ENCODE data around the gene SPAG9. TPM values are rescaled to one million over a fixed set of nuclear protein-coding genes. Genes with fewer than 3 reads are reported as not detected.

Gene SPAG9
- total and polyA plus RNA-seq, 2 experiments from 2014 or later: 13.7 to 45.0 TPM

DNA sequence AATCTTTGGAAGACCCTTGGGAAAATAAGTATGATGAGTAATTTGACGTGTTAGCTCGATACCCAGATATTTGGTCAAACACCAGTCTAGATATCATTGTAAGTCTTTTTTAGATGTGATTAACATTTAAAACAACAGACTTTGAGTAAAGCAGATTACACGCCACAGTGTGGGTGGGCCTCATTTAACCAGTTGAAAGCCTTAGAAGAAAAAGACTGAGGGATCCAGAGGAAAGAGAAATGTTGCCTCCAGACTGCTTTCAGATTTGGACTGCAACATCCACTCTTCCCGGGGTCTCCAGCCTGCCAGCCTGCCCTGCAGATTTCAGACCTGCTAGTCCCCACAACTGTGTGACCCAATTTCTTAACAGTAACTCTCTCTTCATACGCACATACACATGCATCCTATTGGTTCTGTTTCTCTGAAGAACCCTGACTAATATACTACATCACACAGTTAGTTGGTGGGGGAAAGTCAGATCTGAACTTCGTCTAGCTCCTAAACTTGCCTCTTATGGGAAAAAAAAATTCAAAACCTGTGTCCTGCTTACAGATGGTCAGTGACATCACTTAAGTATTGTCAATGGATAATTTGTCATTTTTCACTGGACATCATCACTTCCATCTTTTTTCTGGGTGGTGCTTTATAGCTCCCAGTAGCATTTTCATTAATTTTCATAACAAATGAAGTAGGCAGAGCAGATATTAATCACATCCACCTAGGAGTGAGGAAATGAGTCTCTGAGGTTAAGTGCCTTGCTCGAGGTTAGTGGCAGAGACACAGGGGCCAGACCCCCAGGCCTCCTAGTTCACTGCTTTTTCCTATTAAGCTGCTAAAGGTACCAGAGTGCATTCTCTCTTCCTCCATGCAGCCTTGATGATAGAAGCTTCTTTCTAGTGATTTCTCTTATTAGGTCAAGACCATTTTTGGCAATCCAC is 146.8 kb downstream of the SPAG9 start:
- no peak for TF ChIP-seq ZNF114 (CRISPR knock-in tag; IDR thresholded peaks at IDR 0.05)
- TF ChIP-seq POLR2AphosphoS5 (IDR thresholded peaks at IDR 0.05; ENCODE audit: low read depth): no peak
- no peak for TF ChIP-seq CREB1 (CRISPR knock-in tag; IDR thresholded peaks at IDR 0.05; ENCODE audit: low read depth)
- no peak for TF ChIP-seq JUNB (IDR thresholded peaks at IDR 0.05; ENCODE audit: unreplicated experiment)
- Histone ChIP-seq H3F3A (replicated peaks; ENCODE audit: low read depth) (no peaks in the 10 kb centered on the region), H3K4me2 (no peak overlapping the region), H3K9me2 (ENCODE audit: insufficient read depth) (no peaks in the 10 kb centered on the region), H3K27me3 (ENCODE audit: insufficient read depth) (no peaks in the 10 kb centered on the region), H3K27ac (ENCODE audit: low read depth) (no peak overlapping the region), H2AFZ (no peak overlapping the region), H3K4me1 (ENCODE audit: insufficient read depth) (no peaks in the 10 kb centered on the region), H3K4me3 (no peak overlapping the region), H3K79me2 (replicated peaks; ENCODE audit: insufficient read depth) (no peaks in the 10 kb centered on the region), H3K36me3 (ENCODE audit: insufficient read depth) (peaks cover 11% of the 10 kb centered on the region), H4K20me1 (replicated peaks; ENCODE audit: insufficient read depth) (no peaks in the 10 kb centered on the region)
- peaks cover 4% of the 10 kb centered on the region for H3K27me3 Mint-ChIP-seq (ENCODE audit: insufficient read depth, low read depth, poor library complexity)
- no peaks in the 10 kb centered on the region for H3K4me1 Mint-ChIP-seq
- DNase-seq (ENCODE audit: low spot score) (no peak), ATAC-seq (no peak)
- H3K4me3 Mint-ChIP-seq: no peak overlapping the region
- no peaks in the 10 kb centered on the region for H3K9me3 Mint-ChIP-seq
- no peak overlapping the region for H3K27ac Mint-ChIP-seq
- H3K36me3 Mint-ChIP-seq (ENCODE audit: low read depth): peaks cover 24% of the 10 kb centered on the region

DNA sequence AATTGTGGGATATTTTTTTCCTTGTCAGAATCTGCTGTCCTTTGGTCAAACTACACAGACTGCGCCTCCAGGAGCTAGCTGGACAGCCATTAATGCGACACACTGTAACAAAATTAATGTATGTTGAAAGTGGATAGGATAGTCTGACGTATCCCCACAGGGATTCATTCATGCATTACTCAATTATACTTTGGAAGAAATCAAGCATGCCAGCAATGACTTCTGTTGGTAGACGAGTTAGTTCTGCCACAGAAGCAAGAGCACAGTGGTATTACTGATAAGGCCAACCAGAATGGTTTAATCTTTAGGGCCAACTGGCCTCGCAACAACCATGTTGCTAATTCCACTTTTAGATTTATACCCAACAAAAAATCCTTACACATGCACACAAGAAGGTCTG is 148.1 kb downstream of the SPAG9 start:
- H3F3A ChIP-seq (replicated peaks; ENCODE audit: low read depth): no peaks in the 10 kb centered on the region
- H3K4me2 ChIP-seq: no peak overlapping the region
- H3K27ac Mint-ChIP-seq: no peak overlapping the region
- no peaks in the 10 kb centered on the region for H3K9me3 Mint-ChIP-seq
- no peaks in the 10 kb centered on the region for H3K9me2 ChIP-seq (ENCODE audit: insufficient read depth)
- H3K4me1 ChIP-seq (ENCODE audit: insufficient read depth): no peaks in the 10 kb centered on the region
- peaks cover 17% of the 10 kb centered on the region; the same call in 2 of the 3 replicates for H3K36me3 Mint-ChIP-seq (ENCODE audit: low read depth)
- no peak overlapping the region for H3K4me3 Mint-ChIP-seq
- H3K4me3 ChIP-seq: no peak overlapping the region
- peaks cover 11% of the 10 kb centered on the region for H3K36me3 ChIP-seq (ENCODE audit: insufficient read depth)
- peaks cover 4% of the 10 kb centered on the region for H3K27me3 Mint-ChIP-seq (ENCODE audit: insufficient read depth, low read depth, poor library complexity)
- no peaks in the 10 kb centered on the region for H3K4me1 Mint-ChIP-seq
- H3K27me3 ChIP-seq (ENCODE audit: insufficient read depth): no peaks in the 10 kb centered on the region
- H4K20me1 ChIP-seq (replicated peaks; ENCODE audit: insufficient read depth): no peaks in the 10 kb centered on the region
- no peak overlapping the region for H3K27ac ChIP-seq (ENCODE audit: low read depth)
- no peak for ATAC-seq
- no peak for DNase-seq (ENCODE audit: low spot score)
- no peak overlapping the region for H2AFZ ChIP-seq
- H3K79me2 ChIP-seq (replicated peaks; ENCODE audit: insufficient read depth): no peaks in the 10 kb centered on the region
- TF ChIP-seq, protein P1, sequence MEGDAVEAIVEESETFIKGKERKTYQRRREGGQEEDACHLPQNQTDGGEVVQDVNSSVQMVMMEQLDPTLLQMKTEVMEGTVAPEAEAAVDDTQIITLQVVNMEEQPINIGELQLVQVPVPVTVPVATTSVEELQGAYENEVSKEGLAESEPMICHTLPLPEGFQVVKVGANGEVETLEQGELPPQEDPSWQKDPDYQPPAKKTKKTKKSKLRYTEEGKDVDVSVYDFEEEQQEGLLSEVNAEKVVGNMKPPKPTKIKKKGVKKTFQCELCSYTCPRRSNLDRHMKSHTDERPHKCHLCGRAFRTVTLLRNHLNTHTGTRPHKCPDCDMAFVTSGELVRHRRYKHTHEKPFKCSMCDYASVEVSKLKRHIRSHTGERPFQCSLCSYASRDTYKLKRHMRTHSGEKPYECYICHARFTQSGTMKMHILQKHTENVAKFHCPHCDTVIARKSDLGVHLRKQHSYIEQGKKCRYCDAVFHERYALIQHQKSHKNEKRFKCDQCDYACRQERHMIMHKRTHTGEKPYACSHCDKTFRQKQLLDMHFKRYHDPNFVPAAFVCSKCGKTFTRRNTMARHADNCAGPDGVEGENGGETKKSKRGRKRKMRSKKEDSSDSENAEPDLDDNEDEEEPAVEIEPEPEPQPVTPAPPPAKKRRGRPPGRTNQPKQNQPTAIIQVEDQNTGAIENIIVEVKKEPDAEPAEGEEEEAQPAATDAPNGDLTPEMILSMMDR (conservative IDR thresholded peaks at IDR 0.05; ENCODE audit: low read depth in 2 of 2): no peak
- TF ChIP-seq, protein P2, sequence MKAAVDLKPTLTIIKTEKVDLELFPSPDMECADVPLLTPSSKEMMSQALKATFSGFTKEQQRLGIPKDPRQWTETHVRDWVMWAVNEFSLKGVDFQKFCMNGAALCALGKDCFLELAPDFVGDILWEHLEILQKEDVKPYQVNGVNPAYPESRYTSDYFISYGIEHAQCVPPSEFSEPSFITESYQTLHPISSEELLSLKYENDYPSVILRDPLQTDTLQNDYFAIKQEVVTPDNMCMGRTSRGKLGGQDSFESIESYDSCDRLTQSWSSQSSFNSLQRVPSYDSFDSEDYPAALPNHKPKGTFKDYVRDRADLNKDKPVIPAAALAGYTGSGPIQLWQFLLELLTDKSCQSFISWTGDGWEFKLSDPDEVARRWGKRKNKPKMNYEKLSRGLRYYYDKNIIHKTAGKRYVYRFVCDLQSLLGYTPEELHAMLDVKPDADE (IDR thresholded peaks at IDR 0.05): no peak
- TF ChIP-seq, protein P3, sequence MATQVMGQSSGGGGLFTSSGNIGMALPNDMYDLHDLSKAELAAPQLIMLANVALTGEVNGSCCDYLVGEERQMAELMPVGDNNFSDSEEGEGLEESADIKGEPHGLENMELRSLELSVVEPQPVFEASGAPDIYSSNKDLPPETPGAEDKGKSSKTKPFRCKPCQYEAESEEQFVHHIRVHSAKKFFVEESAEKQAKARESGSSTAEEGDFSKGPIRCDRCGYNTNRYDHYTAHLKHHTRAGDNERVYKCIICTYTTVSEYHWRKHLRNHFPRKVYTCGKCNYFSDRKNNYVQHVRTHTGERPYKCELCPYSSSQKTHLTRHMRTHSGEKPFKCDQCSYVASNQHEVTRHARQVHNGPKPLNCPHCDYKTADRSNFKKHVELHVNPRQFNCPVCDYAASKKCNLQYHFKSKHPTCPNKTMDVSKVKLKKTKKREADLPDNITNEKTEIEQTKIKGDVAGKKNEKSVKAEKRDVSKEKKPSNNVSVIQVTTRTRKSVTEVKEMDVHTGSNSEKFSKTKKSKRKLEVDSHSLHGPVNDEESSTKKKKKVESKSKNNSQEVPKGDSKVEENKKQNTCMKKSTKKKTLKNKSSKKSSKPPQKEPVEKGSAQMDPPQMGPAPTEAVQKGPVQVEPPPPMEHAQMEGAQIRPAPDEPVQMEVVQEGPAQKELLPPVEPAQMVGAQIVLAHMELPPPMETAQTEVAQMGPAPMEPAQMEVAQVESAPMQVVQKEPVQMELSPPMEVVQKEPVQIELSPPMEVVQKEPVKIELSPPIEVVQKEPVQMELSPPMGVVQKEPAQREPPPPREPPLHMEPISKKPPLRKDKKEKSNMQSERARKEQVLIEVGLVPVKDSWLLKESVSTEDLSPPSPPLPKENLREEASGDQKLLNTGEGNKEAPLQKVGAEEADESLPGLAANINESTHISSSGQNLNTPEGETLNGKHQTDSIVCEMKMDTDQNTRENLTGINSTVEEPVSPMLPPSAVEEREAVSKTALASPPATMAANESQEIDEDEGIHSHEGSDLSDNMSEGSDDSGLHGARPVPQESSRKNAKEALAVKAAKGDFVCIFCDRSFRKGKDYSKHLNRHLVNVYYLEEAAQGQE (IDR thresholded peaks at IDR 0.05; ENCODE audit: unreplicated experiment): no peak
- no peak for TF ChIP-seq ZNF331 (CRISPR knock-in tag; IDR thresholded peaks at IDR 0.05; ENCODE audit: low read depth)
